HEK293 (cell line): ENCODE results near the gene GGPS1.
A peak's percentile ranks its signal among the peaks of the same experiment; 100 is the strongest.

Source experiments
- CTCF ChIA-PET: fragments of 350-600 bp; formaldehyde crosslinking; extraction: SDS; loops from one replicate; lab custom pipeline; 2021; ENCODE audit warnings: antibody characterized with exemption; lab: Yijun Ruan, JAX
- POLR2A ChIA-PET: fragments of 300-600 bp; formaldehyde crosslinking; extraction: SDS; loops from one replicate; lab custom pipeline; 2020; ENCODE audit warnings: antibody characterized with exemption, inconsistent platforms; lab: Yijun Ruan, JAX
- H3K27ac ChIP-seq: fragments of 200-500 bp; sonication (Bioruptor generic); 2 replicates; pipeline ENCODE4 v1.5.1; 2014; ENCODE audit warnings: low read depth, low read length, control low read depth, inconsistent platforms; ENCODE audit errors: extremely low read depth
- H3K36me3 ChIP-seq, 2 experiments: fragments of 200-500 bp in 1 of 2; sonication (Bioruptor generic) in 1 of 2; 1 replicate in 1 of 2; 2 replicates in 1 of 2; pipeline ENCODE4 v1.5.1; 2014 to 2017; ENCODE audit warnings: inconsistent platforms in 2 of 2, low read length in 2 of 2; ENCODE audit not compliant: control insufficient read depth in 2 of 2, insufficient read depth in 1 of 2
- H3K4me1 ChIP-seq: fragments of 200-500 bp; sonication (Bioruptor generic); 2 replicates; pipeline ENCODE4 v1.5.1; 2014; ENCODE audit warnings: mild to moderate bottlenecking, low read length, inconsistent platforms; ENCODE audit not compliant: control insufficient read depth, insufficient read depth
- H3K4me3 ChIP-seq: 2 replicates; pipeline ENCODE4 v1.5.1; 2011; ENCODE audit warnings: low read depth, mild to moderate bottlenecking, control low read depth, low read length, moderate library complexity
- H3K9me3 ChIP-seq: fragments of 200-500 bp; sonication (Bioruptor generic); 2 replicates; pipeline ENCODE4 v1.5.1; 2014; ENCODE audit warnings: low read depth, low read length, inconsistent platforms; ENCODE audit not compliant: control insufficient read depth, insufficient read depth
- GLIS2 ChIP-seq: fragments of 450-650 bp; formaldehyde crosslinking; IDR thresholded peaks from 2 replicates; pipeline ENCODE4 v1.5.1; 2016; ENCODE audit warnings: missing biosample characterization, missing genetic modification characterization
- KLF10 ChIP-seq: fragments of 450-650 bp; IDR thresholded peaks from 2 replicates; pipeline ENCODE4 v1.5.1; 2018; ENCODE audit warnings: missing biosample characterization, mild to moderate bottlenecking, missing genetic modification characterization
- REPIN1 ChIP-seq: fragments of 450-650 bp; formaldehyde crosslinking; IDR thresholded peaks from 2 replicates; pipeline ENCODE4 v1.5.1; 2017; ENCODE audit warnings: missing biosample characterization, missing genetic modification characterization, low read depth
- SP2 ChIP-seq: fragments of 450-650 bp; formaldehyde crosslinking; IDR thresholded peaks from 2 replicates; pipeline ENCODE4 v1.5.1; 2016; ENCODE audit warnings: missing biosample characterization, missing genetic modification characterization
- SP7 ChIP-seq: fragments of 450-650 bp; formaldehyde crosslinking; IDR thresholded peaks from 2 replicates; pipeline ENCODE4 v1.5.1; 2016; ENCODE audit warnings: missing biosample characterization, missing genetic modification characterization
- ZEB2 ChIP-seq: fragments of 450-650 bp; formaldehyde crosslinking; IDR thresholded peaks from 2 replicates; pipeline ENCODE4 v1.5.1; 2016; ENCODE audit warnings: missing biosample characterization, missing genetic modification characterization
- ZNF214 ChIP-seq: fragments of 450-650 bp; formaldehyde crosslinking; IDR thresholded peaks from 2 replicates; pipeline ENCODE4 v1.5.1; 2017; ENCODE audit warnings: missing biosample characterization, mild to moderate bottlenecking, missing genetic modification characterization, borderline replicate concordance
- ZNF623 ChIP-seq: fragments of 450-650 bp; formaldehyde crosslinking; IDR thresholded peaks from 2 replicates; pipeline ENCODE4 v1.5.1; 2016; ENCODE audit warnings: missing biosample characterization, missing genetic modification characterization
- ZNF624 ChIP-seq: fragments of 450-650 bp; formaldehyde crosslinking; IDR thresholded peaks from 2 replicates; pipeline ENCODE4 v1.5.1; 2017; ENCODE audit warnings: missing biosample characterization, missing genetic modification characterization
- ZNF629 ChIP-seq: fragments of 450-650 bp; formaldehyde crosslinking; IDR thresholded peaks from 2 replicates; pipeline ENCODE4 v1.5.1; 2017; ENCODE audit warnings: missing biosample characterization, missing genetic modification characterization
- ZNF768 ChIP-seq: fragments of 450-650 bp; formaldehyde crosslinking; IDR thresholded peaks from 2 replicates; pipeline ENCODE4 v1.5.1; 2018; ENCODE audit warnings: missing biosample characterization, mild to moderate bottlenecking, missing genetic modification characterization
- TF ChIP-seq, protein P1 (sequence below): fragments of 450-650 bp; formaldehyde crosslinking; IDR thresholded peaks from 2 replicates; pipeline ENCODE4 v1.5.1; 2016; ENCODE audit warnings: missing biosample characterization, missing genetic modification characterization
- TF ChIP-seq, protein P2 (sequence below): fragments of 450-650 bp; formaldehyde crosslinking; IDR thresholded peaks from 2 replicates; pipeline ENCODE4 v1.5.1; 2016; ENCODE audit warnings: missing biosample characterization, missing genetic modification characterization
- TF ChIP-seq, protein P3 (sequence below): IDR thresholded peaks from 2 replicates; pipeline ENCODE4 v1.6.1; 2011; ENCODE audit warnings: mild to moderate bottlenecking, low read depth, low read length, borderline replicate concordance
- TF ChIP-seq, protein P4 (sequence below): fragments of 450-650 bp; formaldehyde crosslinking; IDR thresholded peaks from 2 replicates; pipeline ENCODE4 v1.5.1; 2016; ENCODE audit warnings: missing biosample characterization, missing genetic modification characterization, borderline replicate concordance
- TF ChIP-seq, protein P5 (sequence below): fragments of 450-650 bp; formaldehyde crosslinking; IDR thresholded peaks from 2 replicates; pipeline ENCODE4 v1.5.1; 2016; ENCODE audit warnings: missing biosample characterization, missing genetic modification characterization
- TF ChIP-seq, protein P6 (sequence below): fragments of 450-650 bp; formaldehyde crosslinking; IDR thresholded peaks from 2 replicates; pipeline ENCODE4 v1.5.1; 2016; ENCODE audit warnings: missing biosample characterization, missing genetic modification characterization

Gene GGPS1

DNA sequence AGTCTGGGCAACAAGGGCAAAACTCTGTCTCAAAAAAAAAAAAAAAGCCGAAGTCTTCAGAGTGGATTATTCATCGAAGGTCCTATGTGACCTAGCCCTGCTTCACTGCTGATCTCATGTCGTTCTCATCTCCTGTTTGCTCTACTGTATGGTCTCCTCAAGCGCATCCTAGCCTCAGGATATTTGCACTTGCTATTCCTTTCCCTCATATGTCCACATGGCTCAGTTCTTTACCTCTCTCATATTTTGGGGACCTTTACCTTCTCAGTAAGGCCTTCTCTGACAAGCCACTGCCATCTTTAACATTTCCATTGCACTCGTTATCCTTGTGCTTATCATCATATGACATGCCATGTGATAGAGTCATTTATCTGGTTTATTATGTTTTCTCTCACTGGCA lies 41.4 kb downstream of the GGPS1 start:
- peak; percentile 98 for TF ChIP-seq ZNF623 (tag by site-specific recombination)
- TF ChIP-seq, protein P1, sequence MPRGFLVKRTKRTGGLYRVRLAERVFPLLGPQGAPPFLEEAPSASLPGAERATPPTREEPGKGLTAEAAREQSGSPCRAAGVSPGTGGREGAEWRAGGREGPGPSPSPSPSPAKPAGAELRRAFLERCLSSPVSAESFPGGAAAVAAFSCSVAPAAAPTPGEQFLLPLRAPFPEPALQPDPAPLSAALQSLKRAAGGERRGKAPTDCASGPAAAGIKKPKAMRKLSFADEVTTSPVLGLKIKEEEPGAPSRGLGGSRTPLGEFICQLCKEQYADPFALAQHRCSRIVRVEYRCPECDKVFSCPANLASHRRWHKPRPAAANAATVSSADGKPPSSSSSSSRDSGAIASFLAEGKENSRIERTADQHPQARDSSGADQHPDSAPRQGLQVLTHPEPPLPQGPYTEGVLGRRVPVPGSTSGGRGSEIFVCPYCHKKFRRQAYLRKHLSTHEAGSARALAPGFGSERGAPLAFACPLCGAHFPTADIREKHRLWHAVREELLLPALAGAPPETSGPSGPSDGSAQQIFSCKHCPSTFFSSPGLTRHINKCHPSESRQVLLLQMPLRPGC, result no peak
- peak; percentile 26; the same call in 1 of the 2 replicates for TF ChIP-seq ZNF629
- TF ChIP-seq, all 188 proteins: peak for 2
- ChIA-PET CTCF (interaction anchor here (0.7 kb wide), 1 partner anchor 63 kb away, joined by 3 read pairs; no protein-coding TSS in a partner anchor), POLR2A (interaction anchor here (0.7 kb wide), 2 partner anchors 41 to 299 kb away, joined by 3 to 5 read pairs; partner anchors contain the start of gene GGPS1)
- Histone ChIP-seq H3K4me1 (0 out of 2 replicates have a peak, but pooled peaks cover 4% of the 10 kb centered on the region), H3K9me3 (no peaks in the 10 kb centered on the region), H3K27ac (no peak overlapping the region; the same call in 1 of the 2 replicates), H3K4me3 (no peak overlapping the region), H3K36me3 (peaks cover 11 to 19% of the 10 kb centered on the region in 2 experiments; a peak in 2 of 3 replicates)

DNA sequence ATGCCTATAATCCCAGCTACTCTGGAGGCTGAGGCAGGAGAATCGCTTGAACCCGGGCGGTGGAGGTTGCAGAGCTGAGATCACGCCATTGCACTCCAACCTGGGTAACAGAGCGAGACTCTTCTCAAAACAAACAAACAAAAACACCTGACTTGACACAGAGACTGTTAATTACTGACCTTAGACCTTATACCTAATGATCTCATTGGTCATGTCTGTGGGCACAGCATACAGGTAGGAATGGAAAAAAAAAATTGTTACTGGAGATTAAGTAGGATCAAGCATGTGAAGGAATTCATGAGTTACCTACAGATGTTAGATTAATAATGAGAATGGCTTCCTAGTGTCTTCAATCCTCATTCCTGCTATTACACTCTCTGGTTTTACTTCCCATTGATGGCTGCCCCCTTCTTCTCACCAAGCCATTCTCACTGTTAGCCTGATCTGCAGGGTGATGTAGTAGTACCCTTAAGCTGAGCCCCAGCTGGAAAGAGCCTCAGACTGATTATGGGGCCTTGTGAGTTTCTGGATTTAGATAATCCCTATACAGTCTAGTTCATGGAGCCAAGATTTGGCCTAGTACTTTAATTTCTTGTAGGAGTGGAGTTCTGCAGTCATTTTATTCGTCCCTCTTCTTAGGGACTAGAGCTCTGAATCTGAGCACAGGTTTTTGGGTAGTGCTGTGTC lies 47.7 kb downstream of the GGPS1 start:
- Histone ChIP-seq H3K36me3 (peaks cover 38 to 62% of the 10 kb centered on the region in 2 experiments), H3K27ac (peak overlapping the region; percentile 43), H3K9me3 (no peaks in the 10 kb centered on the region), H3K4me3 (no peak overlapping the region), H3K4me1 (no peaks in the 10 kb centered on the region)
- CTCF ChIA-PET, result interaction anchor here (0.5 to 4.9 kb wide), 3 partner anchors 12 to 138 kb away, joined by 4 to 21 read pairs (median 4); no protein-coding TSS in a partner anchor
- POLR2A ChIA-PET, result interaction anchor here (1.1 kb wide), 1 partner anchor 9 kb away, joined by 4 read pairs; the partner anchor contains the start of gene TBCE
- TF ChIP-seq ZNF214 (tag by site-specific recombination) (no peak), REPIN1 (tag by site-specific recombination) (0 out of 2 replicates have a peak, but pooled peaks have one; percentile 52), SP7 (tag by site-specific recombination) (no peak), SP2 (no peak), ZNF768 (tag by site-specific recombination) (no peak), ZEB2 (tag by site-specific recombination) (peak; percentile 70), KLF10 (tag by site-specific recombination) (no peak), GLIS2 (tag by site-specific recombination) (no peak), ZNF624 (no peak)
- TF ChIP-seq, protein P2, sequence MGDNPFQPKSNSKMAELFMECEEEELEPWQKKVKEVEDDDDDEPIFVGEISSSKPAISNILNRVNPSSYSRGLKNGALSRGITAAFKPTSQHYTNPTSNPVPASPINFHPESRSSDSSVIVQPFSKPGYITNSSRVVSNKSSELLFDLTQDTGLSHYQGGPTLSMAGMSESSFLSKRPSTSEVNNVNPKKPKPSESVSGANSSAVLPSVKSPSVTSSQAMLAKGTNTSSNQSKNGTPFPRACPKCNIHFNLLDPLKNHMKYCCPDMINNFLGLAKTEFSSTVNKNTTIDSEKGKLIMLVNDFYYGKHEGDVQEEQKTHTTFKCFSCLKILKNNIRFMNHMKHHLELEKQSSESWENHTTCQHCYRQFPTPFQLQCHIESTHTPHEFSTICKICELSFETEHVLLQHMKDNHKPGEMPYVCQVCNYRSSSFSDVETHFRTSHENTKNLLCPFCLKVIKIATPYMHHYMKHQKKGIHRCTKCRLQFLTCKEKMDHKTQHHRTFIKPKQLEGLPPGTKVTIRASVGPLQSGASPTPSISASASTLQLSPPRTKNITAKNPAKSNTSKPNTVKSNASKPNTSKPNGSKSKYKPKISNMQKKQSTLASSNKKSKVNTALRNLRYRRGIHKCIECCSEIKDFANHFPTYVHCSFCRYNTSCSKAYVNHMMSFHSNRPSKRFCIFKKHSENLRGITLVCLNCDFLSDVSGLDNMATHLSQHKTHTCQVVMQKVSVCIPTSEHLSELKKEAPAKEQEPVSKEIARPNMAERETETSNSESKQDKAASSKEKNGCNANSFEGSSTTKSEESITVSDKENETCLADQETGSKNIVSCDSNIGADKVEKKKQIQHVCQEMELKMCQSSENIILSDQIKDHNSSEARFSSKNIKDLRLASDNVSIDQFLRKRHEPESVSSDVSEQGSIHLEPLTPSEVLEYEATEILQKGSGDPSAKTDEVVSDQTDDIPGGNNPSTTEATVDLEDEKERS (tag by site-specific recombination), result no peak
- TF ChIP-seq, protein P3, sequence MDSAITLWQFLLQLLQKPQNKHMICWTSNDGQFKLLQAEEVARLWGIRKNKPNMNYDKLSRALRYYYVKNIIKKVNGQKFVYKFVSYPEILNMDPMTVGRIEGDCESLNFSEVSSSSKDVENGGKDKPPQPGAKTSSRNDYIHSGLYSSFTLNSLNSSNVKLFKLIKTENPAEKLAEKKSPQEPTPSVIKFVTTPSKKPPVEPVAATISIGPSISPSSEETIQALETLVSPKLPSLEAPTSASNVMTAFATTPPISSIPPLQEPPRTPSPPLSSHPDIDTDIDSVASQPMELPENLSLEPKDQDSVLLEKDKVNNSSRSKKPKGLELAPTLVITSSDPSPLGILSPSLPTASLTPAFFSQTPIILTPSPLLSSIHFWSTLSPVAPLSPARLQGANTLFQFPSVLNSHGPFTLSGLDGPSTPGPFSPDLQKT, result no peak
- TF ChIP-seq, protein P4, sequence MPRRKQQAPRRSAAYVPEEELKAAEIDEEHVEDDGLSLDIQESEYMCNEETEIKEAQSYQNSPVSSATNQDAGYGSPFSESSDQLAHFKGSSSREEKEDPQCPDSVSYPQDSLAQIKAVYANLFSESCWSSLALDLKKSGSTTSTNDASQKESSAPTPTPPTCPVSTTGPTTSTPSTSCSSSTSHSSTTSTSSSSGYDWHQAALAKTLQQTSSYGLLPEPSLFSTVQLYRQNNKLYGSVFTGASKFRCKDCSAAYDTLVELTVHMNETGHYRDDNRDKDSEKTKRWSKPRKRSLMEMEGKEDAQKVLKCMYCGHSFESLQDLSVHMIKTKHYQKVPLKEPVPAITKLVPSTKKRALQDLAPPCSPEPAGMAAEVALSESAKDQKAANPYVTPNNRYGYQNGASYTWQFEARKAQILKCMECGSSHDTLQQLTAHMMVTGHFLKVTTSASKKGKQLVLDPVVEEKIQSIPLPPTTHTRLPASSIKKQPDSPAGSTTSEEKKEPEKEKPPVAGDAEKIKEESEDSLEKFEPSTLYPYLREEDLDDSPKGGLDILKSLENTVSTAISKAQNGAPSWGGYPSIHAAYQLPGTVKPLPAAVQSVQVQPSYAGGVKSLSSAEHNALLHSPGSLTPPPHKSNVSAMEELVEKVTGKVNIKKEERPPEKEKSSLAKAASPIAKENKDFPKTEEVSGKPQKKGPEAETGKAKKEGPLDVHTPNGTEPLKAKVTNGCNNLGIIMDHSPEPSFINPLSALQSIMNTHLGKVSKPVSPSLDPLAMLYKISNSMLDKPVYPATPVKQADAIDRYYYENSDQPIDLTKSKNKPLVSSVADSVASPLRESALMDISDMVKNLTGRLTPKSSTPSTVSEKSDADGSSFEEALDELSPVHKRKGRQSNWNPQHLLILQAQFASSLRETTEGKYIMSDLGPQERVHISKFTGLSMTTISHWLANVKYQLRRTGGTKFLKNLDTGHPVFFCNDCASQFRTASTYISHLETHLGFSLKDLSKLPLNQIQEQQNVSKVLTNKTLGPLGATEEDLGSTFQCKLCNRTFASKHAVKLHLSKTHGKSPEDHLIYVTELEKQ (tag by site-specific recombination), result no peak
- TF ChIP-seq, protein P5, sequence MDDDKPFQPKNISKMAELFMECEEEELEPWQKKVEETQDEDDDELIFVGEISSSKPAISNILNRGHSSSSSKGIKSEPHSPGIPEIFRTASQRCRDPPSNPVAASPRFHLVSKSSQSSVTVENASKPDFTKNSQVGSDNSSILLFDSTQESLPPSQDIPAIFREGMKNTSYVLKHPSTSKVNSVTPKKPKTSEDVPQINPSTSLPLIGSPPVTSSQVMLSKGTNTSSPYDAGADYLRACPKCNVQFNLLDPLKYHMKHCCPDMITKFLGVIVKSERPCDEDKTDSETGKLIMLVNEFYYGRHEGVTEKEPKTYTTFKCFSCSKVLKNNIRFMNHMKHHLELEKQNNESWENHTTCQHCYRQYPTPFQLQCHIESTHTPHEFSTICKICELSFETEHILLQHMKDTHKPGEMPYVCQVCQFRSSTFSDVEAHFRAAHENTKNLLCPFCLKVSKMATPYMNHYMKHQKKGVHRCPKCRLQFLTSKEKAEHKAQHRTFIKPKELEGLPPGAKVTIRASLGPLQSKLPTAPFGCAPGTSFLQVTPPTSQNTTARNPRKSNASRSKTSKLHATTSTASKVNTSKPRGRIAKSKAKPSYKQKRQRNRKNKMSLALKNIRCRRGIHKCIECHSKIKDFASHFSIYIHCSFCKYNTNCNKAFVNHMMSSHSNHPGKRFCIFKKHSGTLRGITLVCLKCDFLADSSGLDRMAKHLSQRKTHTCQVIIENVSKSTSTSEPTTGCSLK (tag by site-specific recombination), result 0 out of 2 replicates have a peak, but pooled peaks have one; percentile 12
- TF ChIP-seq, protein P6, sequence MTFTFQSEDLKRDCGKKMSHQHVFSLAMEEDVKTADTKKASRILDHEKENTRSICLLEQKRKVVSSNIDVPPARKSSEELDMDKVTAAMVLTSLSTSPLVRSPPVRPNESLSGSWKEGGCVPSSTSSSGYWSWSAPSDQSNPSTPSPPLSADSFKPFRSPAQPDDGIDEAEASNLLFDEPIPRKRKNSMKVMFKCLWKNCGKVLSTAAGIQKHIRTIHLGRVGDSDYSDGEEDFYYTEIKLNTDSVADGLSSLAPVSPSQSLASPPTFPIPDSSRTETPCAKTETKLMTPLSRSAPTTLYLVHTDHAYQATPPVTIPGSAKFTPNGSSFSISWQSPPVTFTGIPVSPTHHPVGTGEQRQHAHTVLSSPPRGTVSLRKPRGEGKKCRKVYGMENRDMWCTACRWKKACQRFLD (tag by site-specific recombination), result no peak
- TF ChIP-seq, protein P1, result peak; percentile 65; the same call in 1 of the 2 replicates
